Liver (tissue), 9 donors: ENCODE results near the gene HCN1. TPM values are rescaled to one million over a fixed set of nuclear protein-coding genes. Genes with fewer than 3 reads are reported as not detected.

Experiments used
- DNase-seq: peaks from one replicate; pipeline ENCODE4 v3.0.0-alpha.2; 2017; ENCODE audit warnings: low spot score
- H3K27ac ChIP-seq, 2 donors: one replicate each; pipeline ENCODE4 v1.7.0; 2013; ENCODE audit warnings: inconsistent platforms in 2 of 2, low read length in 2 of 2, control low read depth in 1 of 2, low read depth in 1 of 2, mild to moderate bottlenecking in 1 of 2
- H3K27me3 ChIP-seq, 4 donors: one replicate each; pipeline versions ENCODE4 v1.6.1 to v1.7.0; 2013; ENCODE audit warnings: low read length in 3 of 4, inconsistent platforms in 1 of 4, mild to moderate bottlenecking in 1 of 4, moderate library complexity in 1 of 4; ENCODE audit not compliant: control insufficient read depth in 4 of 4, insufficient read depth in 4 of 4
- H3K36me3 ChIP-seq, 4 donors: one replicate each; pipeline versions ENCODE4 v1.6.1 to v1.7.0; 2013; ENCODE audit warnings: low read length in 3 of 4, mild to moderate bottlenecking in 3 of 4, low read depth in 1 of 4, moderate library complexity in 1 of 4; ENCODE audit not compliant: control insufficient read depth in 4 of 4, insufficient read depth in 3 of 4
- H3K4me1 ChIP-seq, 4 donors: one replicate each; pipeline versions ENCODE4 v1.6.1 to v1.7.0; 2013; ENCODE audit warnings: low read length in 3 of 4, mild to moderate bottlenecking in 3 of 4, moderate library complexity in 1 of 4; ENCODE audit not compliant: control insufficient read depth in 4 of 4, insufficient read depth in 4 of 4
- H3K4me3 ChIP-seq, 3 donors: one replicate each; pipeline versions ENCODE4 v1.6.1 to v1.7.0; 2013; ENCODE audit warnings: low read length in 3 of 3, control low read depth in 1 of 3, low read depth in 1 of 3, mild to moderate bottlenecking in 1 of 3
- H3K9ac ChIP-seq, 2 donors: one replicate each; pipeline ENCODE4 v1.7.0; 2013; ENCODE audit warnings: low read length in 2 of 2, mild to moderate bottlenecking in 2 of 2, moderate library complexity in 2 of 2, control low read depth in 1 of 2, low read depth in 1 of 2
- H3K9me3 ChIP-seq, 4 donors: one replicate each; pipeline versions ENCODE4 v1.6.1 to v1.7.0; 2013; ENCODE audit warnings: low read length in 3 of 4; ENCODE audit not compliant: control insufficient read depth in 4 of 4
- ATF3 ChIP-seq: IDR thresholded peaks from 2 replicates; pipeline ENCODE4 v1.6.1; 2016; ENCODE audit warnings: antibody characterized with exemption
- CTCF ChIP-seq: fragments of 150-350 bp; IDR thresholded peaks from 2 replicates; pipeline ENCODE4 v1.5.1; 2017; ENCODE audit warnings: improper control_type of control experiment, low read depth, low read length; ENCODE audit not compliant: missing input control
- FOXA2 ChIP-seq: IDR thresholded peaks from 2 replicates; pipeline ENCODE4 v1.6.1; 2016; ENCODE audit warnings: antibody characterized with exemption
- GABPA ChIP-seq, 2 donors: IDR thresholded peaks in 1 of 2; conservative IDR thresholded peaks in 1 of 2; 2 replicates each; pipeline ENCODE4 v1.6.1; 2016; ENCODE audit warnings: antibody characterized with exemption in 2 of 2, mild to moderate bottlenecking in 1 of 2, moderate library complexity in 1 of 2
- HNF4A ChIP-seq, 2 donors: conservative IDR thresholded peaks; 2 replicates each; pipeline ENCODE4 v1.6.1; 2016; ENCODE audit warnings: antibody characterized with exemption in 2 of 2, mild to moderate bottlenecking in 2 of 2
- HNF4G ChIP-seq: IDR thresholded peaks from 2 replicates; pipeline ENCODE4 v1.6.1; 2016; ENCODE audit warnings: antibody characterized with exemption
- MAX ChIP-seq: IDR thresholded peaks from 2 replicates; pipeline ENCODE4 v1.6.1; 2016; ENCODE audit warnings: antibody characterized with exemption
- NR2F2 ChIP-seq: IDR thresholded peaks from 2 replicates; pipeline ENCODE4 v1.6.1; 2016; ENCODE audit warnings: antibody characterized with exemption
- RAD21 ChIP-seq, 2 donors: IDR thresholded peaks; 2 replicates each; pipeline ENCODE4 v1.6.1; 2016; ENCODE audit warnings: antibody characterized with exemption in 2 of 2, mild to moderate bottlenecking in 2 of 2
- REST ChIP-seq: IDR thresholded peaks from 2 replicates; pipeline ENCODE4 v1.6.1; 2016; ENCODE audit warnings: antibody characterized with exemption, mild to moderate bottlenecking
- RXRA ChIP-seq, 2 donors: IDR thresholded peaks; 2 replicates each; pipeline ENCODE4 v1.6.1; 2017 to 2018; ENCODE audit warnings: antibody characterized with exemption in 2 of 2, mild to moderate bottlenecking in 1 of 2
- SP1 ChIP-seq: IDR thresholded peaks from 2 replicates; pipeline ENCODE4 v1.6.1; 2018; ENCODE audit warnings: antibody characterized with exemption, mild to moderate bottlenecking
- TAF1 ChIP-seq: conservative IDR thresholded peaks from 2 replicates; pipeline ENCODE4 v1.6.1; 2016; ENCODE audit warnings: antibody characterized with exemption, mild to moderate bottlenecking
- YY1 ChIP-seq: IDR thresholded peaks from 2 replicates; pipeline ENCODE4 v1.6.1; 2016; ENCODE audit warnings: antibody characterized with exemption, mild to moderate bottlenecking
- ZBTB33 ChIP-seq: IDR thresholded peaks from 2 replicates; pipeline ENCODE4 v1.6.1; 2016; ENCODE audit warnings: antibody characterized with exemption
- WGBS: extraction: QIAGEN DNeasy Blood & Tissue Kit; methylation state at CpG from one replicate; pipeline ENCODE4 v1.1.7; 2013; 5-methylcytosine and 5-hydroxymethylcytosine counted together
- polyA plus RNA-seq, 2 donors: library from polyadenylated mRNA; stranded (reverse) in 1 of 2; unstranded in 1 of 2; fragments of 200-250 nt in 1 of 2; fragments of >200 nt in 1 of 2; fragmentation: Nextera tagmentation in 1 of 2; extraction: Ambion mirVana in 1 of 2; gene quantifications; one replicate each; pipeline versions ENCODE4 v1.2.1 to v1.2.3, GENCODE V29; 2013 to 2015
- total RNA-seq, 2 donors: library from RNA; depleted of rRNA; stranded (reverse); fragments of >200 nt; gene quantifications; one replicate each; pipeline ENCODE4 v1.2.3, GENCODE V29; 2014
- donor health status: healthy.
- donor health status: healthy.
- donor health status: healthy.
- donor health status: healthy.
- donor health status: healthy.

HCN1 gene
- total and polyA plus RNA-seq, 4 donors = under 0.01 TPM; not detected in 3

GRCh38 chr5:45264447-45264846 is 431.7 kb downstream of the HCN1 start:
- Histone ChIP-seq H3K4me1 (peaks cover 0 to 2% (median 0%) of the 10 kb centered on the region in 4 donors), H3K27me3 (no peaks in the 10 kb centered on the region), H3K36me3 (no peaks in the 10 kb centered on the region), H3K27ac (no peak overlapping the region), H3K9ac (no peak overlapping the region), H3K9me3 (no peaks in the 10 kb centered on the region), H3K4me3 (no peak overlapping the region)
- no peak for DNase-seq
- TF ChIP-seq CTCF = no peak
- WGBS = 83% methylated on average over 1 of the region's 1 CpG

- 94% methylated on average over 29 of the region's 29 CpGs for WGBS
- DNase-seq = no peak
- H3K4me3 ChIP-seq = no peak overlapping the region
- H3K36me3 ChIP-seq = no peaks in the 10 kb centered on the region
- H3K9me3 ChIP-seq = no peaks in the 10 kb centered on the region
- H3K27me3 ChIP-seq = no peaks in the 10 kb centered on the region
- no peak overlapping the region for H3K9ac ChIP-seq
- TF ChIP-seq MAX (no peak), ZBTB33 (no peak), ATF3 (no peak), SP1 (no peak), YY1 (no peak), CTCF (no peak), TAF1 (no peak), FOXA2 (no peak), RXRA (IDR thresholded peaks at IDR 0.05) (no peak), RAD21 (IDR thresholded peaks at IDR 0.05) (no peak), REST (no peak), HNF4G (no peak), GABPA (IDR thresholded peaks at IDR 0.05 in 1 of 2, conservative IDR thresholded peaks at IDR 0.05 in 1 of 2) (no peak), NR2F2 (no peak), HNF4A (conservative IDR thresholded peaks at IDR 0.05) (no peak)
- H3K4me1 ChIP-seq = peaks cover 0 to 2% (median 0%) of the 10 kb centered on the region in 4 donors
- H3K27ac ChIP-seq = no peak overlapping the region
These were observed 434.1 kb downstream of the HCN1 start for GRCh38 chr5:45262061-45262590.
